ENCODE measurements around the gene EXOC3L1.

DNA sequence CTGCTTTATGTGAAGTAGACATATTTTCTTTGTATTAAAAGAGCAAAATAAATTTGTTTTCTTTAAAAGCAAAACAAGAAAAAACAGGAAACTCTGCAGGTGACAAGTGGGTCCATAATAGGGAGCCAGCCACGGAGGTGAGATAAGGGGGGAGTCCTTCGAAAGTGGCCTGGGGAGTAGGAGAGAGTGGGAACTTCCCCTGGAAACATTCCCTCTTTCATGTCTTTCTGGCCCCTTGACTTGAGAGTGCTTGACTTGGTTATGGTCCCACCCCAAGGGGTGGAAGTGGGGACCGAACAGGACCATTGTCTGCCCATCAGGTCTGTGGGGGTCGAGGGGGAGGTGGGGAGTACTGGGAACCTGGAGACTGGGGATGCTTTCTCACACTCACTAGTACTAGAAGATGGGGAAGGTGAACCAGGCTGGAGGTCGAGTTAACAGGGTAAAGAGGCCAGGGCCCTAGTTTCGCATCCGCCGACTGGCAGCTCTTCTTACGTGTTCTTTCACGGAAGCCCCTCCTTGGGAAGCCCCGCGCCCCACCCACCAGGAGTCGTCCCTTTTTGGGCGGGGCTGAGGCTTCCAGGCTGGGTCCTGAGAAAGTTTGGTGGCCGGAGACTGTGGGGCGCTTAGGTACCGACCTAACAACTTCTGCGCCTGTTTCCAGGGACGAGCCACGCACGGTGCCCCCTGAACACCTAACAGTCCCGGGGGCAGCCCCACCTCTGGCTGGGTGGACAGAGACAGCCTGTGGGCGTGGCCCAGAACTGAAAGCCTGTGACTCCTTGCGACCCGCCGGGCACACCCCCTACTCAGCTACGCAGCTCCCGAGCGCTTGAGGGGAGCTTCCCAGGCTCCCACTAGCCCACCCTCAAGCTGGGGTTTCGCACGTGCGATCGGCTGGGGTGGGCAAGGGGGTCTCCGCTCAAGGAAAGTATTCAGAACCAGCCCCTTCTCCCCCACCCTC lies 31.0 kb downstream of the EXOC3L1 start:
- TF ChIP-seq MYC (IDR thresholded peaks at IDR 0.05; ENCODE audit: low read depth, low read length) = no peak
- TF ChIP-seq, protein P1, sequence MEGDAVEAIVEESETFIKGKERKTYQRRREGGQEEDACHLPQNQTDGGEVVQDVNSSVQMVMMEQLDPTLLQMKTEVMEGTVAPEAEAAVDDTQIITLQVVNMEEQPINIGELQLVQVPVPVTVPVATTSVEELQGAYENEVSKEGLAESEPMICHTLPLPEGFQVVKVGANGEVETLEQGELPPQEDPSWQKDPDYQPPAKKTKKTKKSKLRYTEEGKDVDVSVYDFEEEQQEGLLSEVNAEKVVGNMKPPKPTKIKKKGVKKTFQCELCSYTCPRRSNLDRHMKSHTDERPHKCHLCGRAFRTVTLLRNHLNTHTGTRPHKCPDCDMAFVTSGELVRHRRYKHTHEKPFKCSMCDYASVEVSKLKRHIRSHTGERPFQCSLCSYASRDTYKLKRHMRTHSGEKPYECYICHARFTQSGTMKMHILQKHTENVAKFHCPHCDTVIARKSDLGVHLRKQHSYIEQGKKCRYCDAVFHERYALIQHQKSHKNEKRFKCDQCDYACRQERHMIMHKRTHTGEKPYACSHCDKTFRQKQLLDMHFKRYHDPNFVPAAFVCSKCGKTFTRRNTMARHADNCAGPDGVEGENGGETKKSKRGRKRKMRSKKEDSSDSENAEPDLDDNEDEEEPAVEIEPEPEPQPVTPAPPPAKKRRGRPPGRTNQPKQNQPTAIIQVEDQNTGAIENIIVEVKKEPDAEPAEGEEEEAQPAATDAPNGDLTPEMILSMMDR (IDR thresholded peaks at IDR 0.05; ENCODE audit: low read depth, low read length) = no peak

Data from NB4 (cell line).